Activated CD4-positive, alpha-beta memory T cell treated with anti-CD3 and anti-CD28 coated beads for 36 hours (primary cell): Measurements from ENCODE around the gene SLC25A23. TPM values are rescaled to one million over a fixed set of nuclear protein-coding genes. Genes with fewer than 3 reads are reported as not detected.

Source experiments
- CTCF ChIA-PET: fragments of 350-600 bp; sonication (Branson Sonifier 250); formaldehyde crosslinking; loops from one replicate; lab custom pipeline; 2021; ENCODE audit warnings: antibody characterized with exemption, inconsistent platforms; lab: Charles Lee
- POLR2A ChIA-PET: fragments of 350-600 bp; sonication (Branson Sonifier 250); formaldehyde crosslinking; loops from one replicate; lab custom pipeline; 2021; ENCODE audit warnings: antibody characterized with exemption; lab: Charles Lee
- DNase-seq: peaks from one replicate; pipeline ENCODE4 v3.0.0-alpha.2; 2020
- H3K27ac Mint-ChIP-seq: one replicate; pipeline ENCODE4 v1.8.0; 2021; ENCODE audit warnings: mixed read lengths
- H3K27me3 Mint-ChIP-seq: one replicate; pipeline ENCODE4 v1.8.0; 2021; ENCODE audit warnings: mixed read lengths
- H3K36me3 Mint-ChIP-seq: one replicate; pipeline ENCODE4 v1.8.0; 2021; ENCODE audit warnings: mixed read lengths
- H3K4me1 Mint-ChIP-seq: one replicate; pipeline ENCODE4 v1.8.0; 2021; ENCODE audit warnings: low read depth, mixed read lengths
- H3K4me3 Mint-ChIP-seq: one replicate; pipeline ENCODE4 v1.8.0; 2021; ENCODE audit warnings: mild to moderate bottlenecking, mixed read lengths
- H3K9me3 Mint-ChIP-seq: one replicate; pipeline ENCODE4 v1.8.0; 2021; ENCODE audit warnings: mixed read lengths
- intact Hi-C: fragments of 100-400 bp; cut with micrococcal nuclease; formaldehyde crosslinking; loops from one replicate; pipeline ENCODE4 v1.15.1; 2023
- total RNA-seq, 2 experiments: library from RNA; stranded (reverse); gene quantifications; one replicate each; pipeline ENCODE4 v1.2.3, GENCODE V29; 2021

Gene SLC25A23
- total RNA-seq, 2 experiments from 2014 or later, result 28.6 to 29.6 TPM

DNA sequence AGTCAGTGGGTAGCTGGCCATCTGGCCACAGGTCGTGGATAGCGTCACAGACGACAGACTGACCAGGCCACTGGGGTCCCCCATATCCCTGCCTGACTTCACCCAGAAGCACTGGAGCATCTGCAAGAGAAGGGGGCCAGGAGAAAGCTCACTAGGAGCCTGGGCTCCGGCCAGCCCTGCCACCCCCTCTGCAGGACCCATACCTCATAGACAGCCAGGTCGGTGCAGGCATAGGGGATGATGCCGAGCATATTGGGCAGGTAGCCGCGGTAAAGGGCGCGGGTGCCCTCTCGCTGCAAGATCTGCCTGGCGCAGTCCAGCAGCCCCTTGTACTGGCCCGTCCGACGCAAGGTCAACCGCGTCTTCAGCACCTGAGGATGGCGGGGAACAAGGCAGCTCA lies 32.5 kb downstream of the SLC25A23 start:
- Mint-ChIP-seq H3K4me3 (no peak overlapping the region), H3K4me1 (peaks cover 24% of the 10 kb centered on the region), H3K9me3 (peaks cover 3% of the 10 kb centered on the region), H3K36me3 (peaks cover 13% of the 10 kb centered on the region), H3K27me3 (no peaks in the 10 kb centered on the region), H3K27ac (no peak overlapping the region)
- intact Hi-C loops, result no loop called here
- CTCF ChIA-PET, result no interaction called here
- POLR2A ChIA-PET, result no interaction called here
- DNase-seq, result no peak

DNA sequence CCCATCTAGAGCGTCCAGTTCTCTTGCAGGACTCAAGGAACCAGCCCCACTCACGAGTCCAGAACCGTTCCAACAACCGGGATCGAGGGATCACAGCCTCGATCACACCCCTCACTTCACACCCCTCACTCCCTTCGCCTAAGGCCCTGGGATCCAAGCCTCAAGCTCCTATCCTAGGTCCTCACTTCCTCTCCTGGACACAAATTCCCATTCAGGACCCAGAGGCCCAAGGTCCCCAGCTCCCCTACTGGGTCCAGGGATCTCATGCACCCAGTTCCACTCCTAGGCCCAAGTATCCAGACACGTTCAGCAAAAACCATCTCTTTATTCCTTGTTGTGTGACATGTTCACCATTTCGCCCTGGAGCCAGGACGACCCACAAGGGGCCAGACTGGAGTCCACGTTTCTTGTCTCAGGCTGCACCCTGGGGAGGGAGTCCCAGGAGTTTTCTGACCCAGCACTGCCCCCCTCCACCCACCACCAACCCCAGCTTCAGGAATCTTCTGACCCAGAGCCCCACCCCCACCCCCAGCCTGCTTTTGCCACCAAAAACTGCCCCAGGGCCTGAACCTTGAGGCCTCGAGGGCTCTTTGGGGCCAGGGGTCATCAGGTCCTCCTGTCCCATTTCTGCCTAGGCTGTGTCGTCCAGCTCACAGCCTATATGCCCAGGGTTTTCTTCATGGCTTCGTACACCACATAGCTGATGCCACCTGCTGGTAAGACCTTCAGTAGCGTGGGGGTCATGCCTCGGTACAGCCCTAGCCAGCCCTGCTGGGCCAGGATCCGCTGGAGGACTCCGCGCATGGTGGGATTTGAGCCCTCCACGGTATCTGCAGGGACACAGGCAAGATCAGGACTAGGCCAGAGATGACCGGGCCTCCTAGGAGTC lies 33.6 kb downstream of the SLC25A23 start:
- ChIA-PET CTCF (interaction anchor here (0.9 to 1.7 kb wide), 5 partner anchors 65 to 458 kb away, joined by 3 to 5 read pairs (median 4); partner anchors contain the start of gene CLPP), POLR2A (interaction anchor here (0.6 to 2.7 kb wide), 3 partner anchors 33 to 316 kb away, joined by 3 to 15 read pairs (median 5); partner anchors contain the start of genes ALKBH7 and GTF2F1)
- DNase-seq, result peak; percentile 39
- no peaks in the 10 kb centered on the region for H3K27me3 Mint-ChIP-seq
- H3K9me3 Mint-ChIP-seq, result peaks cover 3% of the 10 kb centered on the region
- intact Hi-C loops, result loop anchor here (1.0 to 2.0 kb wide), 9 partner anchors 33 to 522 kb away; partner anchors contain the start of genes CLPP, DENND1C, GTF2F1 and SH2D3A
- H3K27ac Mint-ChIP-seq, result peak overlapping the region; percentile 92
- H3K36me3 Mint-ChIP-seq, result peaks cover 19% of the 10 kb centered on the region
- peaks cover 33% of the 10 kb centered on the region for H3K4me1 Mint-ChIP-seq
- H3K4me3 Mint-ChIP-seq, result peak overlapping the region; percentile 75

DNA sequence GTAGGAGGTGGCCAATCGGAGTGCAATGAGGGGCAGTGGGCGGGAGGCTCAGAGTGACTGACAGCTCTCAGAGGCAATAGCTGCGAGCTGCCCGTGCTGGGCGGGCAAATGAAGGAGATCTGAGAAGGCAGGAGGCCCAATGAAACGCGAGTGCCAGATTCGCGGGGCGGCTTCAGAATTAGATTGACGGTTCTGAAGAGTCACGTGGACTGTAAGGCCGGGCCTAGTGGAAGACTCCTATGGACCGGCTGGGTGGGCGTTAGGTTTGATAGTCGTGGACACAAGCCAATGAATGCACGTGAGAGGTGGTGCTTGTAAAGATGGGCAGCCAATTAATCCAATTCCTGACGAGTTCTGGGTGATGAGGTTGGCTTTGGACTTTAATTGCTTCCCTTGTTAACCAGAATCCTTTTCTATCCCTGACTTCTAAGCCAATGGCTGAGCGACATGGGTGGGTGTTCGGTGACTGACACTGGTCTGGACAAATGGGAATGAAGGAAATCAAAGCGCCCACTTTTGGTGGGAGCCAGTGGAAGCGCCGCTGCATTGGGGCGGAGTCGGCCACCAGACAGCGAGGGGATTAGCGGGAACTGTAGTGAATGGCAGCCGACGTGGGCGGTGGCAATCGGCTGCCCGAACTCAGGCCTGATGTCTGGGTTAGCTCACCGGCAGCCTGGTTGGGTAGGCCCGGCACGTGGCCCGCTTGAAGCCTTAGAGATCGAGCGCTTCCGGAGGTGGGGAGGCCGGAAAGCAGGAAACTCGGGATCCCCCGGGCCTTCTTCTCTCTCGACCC lies 34.5 kb downstream of the SLC25A23 start:
- H3K9me3 Mint-ChIP-seq, result peaks cover 3% of the 10 kb centered on the region
- CTCF ChIA-PET, result interaction anchor here (0.9 to 1.7 kb wide), 7 partner anchors 13 to 439 kb away, joined by 3 to 5 read pairs (median 3); partner anchors contain the start of gene CLPP
- H3K27me3 Mint-ChIP-seq, result no peaks in the 10 kb centered on the region
- peak; percentile 100 for DNase-seq
- H3K4me1 Mint-ChIP-seq, result peaks cover 36% of the 10 kb centered on the region
- peak overlapping the region; percentile 75 for H3K4me3 Mint-ChIP-seq
- intact Hi-C loops, result loop anchor here (1.0 to 2.0 kb wide), 9 partner anchors 32 to 521 kb away; partner anchors contain the start of genes CLPP, DENND1C, GTF2F1 and SH2D3A
- peaks cover 27% of the 10 kb centered on the region for H3K36me3 Mint-ChIP-seq
- peak overlapping the region; percentile 92 for H3K27ac Mint-ChIP-seq
- POLR2A ChIA-PET, result interaction anchor here (0.6 to 2.7 kb wide), 10 partner anchors 13 to 439 kb away, joined by 3 to 15 read pairs (median 4); partner anchors contain the start of genes ALKBH7, CLPP, DENND1C and GTF2F1

DNA sequence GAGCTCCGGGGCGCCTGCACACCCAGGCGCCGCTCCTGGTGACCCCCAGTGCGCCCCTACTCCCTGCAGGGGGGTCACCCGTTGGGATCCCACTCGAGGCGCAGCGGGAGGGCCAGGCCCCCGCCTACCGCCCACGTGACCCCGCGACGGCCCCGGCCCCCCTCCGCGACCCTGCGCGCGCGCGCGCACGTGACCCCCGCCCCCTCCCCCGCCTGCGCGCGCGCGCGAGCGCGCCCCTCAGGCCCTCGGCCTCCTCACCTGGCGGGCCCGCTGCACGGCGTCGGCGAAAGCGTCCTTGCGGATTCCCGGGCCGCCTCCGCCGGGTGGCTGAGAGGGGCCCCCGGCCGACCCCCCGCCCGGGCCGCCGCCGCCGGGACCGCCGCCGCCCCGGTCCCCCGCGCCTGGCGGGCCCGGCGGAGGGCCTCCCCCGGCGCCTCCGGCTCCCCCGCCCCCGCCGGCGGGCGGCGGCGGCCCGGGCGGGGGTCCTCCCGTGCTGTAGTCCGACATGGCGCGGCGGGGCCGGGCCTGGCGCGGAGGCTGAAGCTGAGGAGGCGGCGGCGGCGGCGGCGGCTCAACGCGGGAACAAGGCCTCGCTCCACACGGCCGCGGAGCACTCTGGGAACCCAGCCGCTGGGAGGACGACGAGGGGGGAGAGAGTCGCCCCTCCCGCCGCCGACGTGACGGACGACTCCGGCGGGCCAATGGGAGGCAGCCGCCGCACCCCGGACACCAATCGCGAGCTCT lies 35.2 kb downstream of the SLC25A23 start, which contains the start of gene KHSRP:
Gene KHSRP, minus strand, starts transcription at position 617 of the 744 bp plus-strand sequence. Its CDS starts 110 bp downstream, at position 507.
- Mint-ChIP-seq H3K27me3 (no peaks in the 10 kb centered on the region), H3K4me3 (peak within 1 kb of the TSS; percentile 89), H3K27ac (peak within 1 kb of the TSS; percentile 92), H3K9me3 (peaks cover 3% of the 10 kb centered on the region), H3K36me3 (peaks cover 34% of the 10 kb centered on the region), H3K4me1 (peaks cover 36% of the 10 kb centered on the region)
- peak; percentile 34 for DNase-seq
- intact Hi-C loops, result loop anchor here (2.0 kb wide), 1 partner anchor 56 kb away; the partner anchor contains the start of gene DENND1C
- ChIA-PET CTCF (interaction anchor here (0.9 to 1.7 kb wide), 6 partner anchors 12 to 440 kb away, joined by 3 to 5 read pairs (median 3); partner anchors contain the start of gene CLPP), POLR2A (interaction anchor here (0.9 to 2.7 kb wide), 9 partner anchors 12 to 440 kb away, joined by 3 to 15 read pairs (median 4); partner anchors contain the start of genes ALKBH7, CLPP, DENND1C and GTF2F1)

DNA sequence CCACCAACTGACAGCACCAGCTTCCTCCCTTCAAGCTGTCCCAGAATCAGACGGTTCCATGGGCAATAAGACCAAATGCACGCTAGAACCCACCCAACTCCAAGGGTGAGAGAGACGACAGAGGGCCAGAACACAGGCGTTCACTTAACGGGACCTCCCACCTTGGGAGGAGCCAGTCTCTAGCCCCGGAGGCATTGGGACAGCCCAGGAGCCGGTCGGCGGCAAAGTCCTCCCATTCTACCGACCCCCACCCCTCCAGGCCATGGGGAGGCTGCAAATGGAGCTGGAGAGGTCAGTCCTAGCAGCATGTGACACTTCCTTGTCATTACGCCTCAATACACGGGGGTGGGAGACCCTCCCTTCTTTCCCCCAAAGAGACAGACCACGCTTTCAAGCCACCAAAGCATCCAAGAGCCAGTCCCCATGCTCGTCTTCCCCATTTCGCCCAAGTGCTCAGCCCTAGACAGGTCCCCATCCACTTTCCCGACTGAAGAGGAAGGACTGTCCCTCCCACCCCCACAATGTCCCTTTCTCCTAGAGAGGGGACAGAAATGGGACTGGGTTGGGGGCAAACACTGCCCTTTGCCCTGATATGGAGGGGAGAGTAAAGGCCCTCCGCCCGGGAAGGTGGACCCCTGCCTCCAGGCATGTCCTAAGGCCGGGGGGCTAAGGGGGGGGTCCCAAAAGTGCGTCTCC lies 35.9 kb downstream of the SLC25A23 start:
- ChIA-PET CTCF (interaction anchor here (1.5 kb wide), 1 partner anchor 11 kb away, joined by 3 read pairs; no protein-coding TSS in a partner anchor), POLR2A (interaction anchor here (0.6 to 2.7 kb wide), 2 partner anchors 51 to 799 kb away, joined by 3 to 15 read pairs; partner anchors contain the start of gene ALKBH7)
- Mint-ChIP-seq H3K9me3 (peaks cover 3% of the 10 kb centered on the region), H3K27me3 (no peaks in the 10 kb centered on the region), H3K27ac (peak overlapping the region; percentile 82), H3K4me1 (peaks cover 36% of the 10 kb centered on the region), H3K4me3 (peak overlapping the region; percentile 89), H3K36me3 (peaks cover 41% of the 10 kb centered on the region)
- intact Hi-C loops, result loop anchor here (2.0 kb wide), 1 partner anchor 57 kb away; the partner anchor contains the start of gene DENND1C
- peak; percentile 60 for DNase-seq

DNA sequence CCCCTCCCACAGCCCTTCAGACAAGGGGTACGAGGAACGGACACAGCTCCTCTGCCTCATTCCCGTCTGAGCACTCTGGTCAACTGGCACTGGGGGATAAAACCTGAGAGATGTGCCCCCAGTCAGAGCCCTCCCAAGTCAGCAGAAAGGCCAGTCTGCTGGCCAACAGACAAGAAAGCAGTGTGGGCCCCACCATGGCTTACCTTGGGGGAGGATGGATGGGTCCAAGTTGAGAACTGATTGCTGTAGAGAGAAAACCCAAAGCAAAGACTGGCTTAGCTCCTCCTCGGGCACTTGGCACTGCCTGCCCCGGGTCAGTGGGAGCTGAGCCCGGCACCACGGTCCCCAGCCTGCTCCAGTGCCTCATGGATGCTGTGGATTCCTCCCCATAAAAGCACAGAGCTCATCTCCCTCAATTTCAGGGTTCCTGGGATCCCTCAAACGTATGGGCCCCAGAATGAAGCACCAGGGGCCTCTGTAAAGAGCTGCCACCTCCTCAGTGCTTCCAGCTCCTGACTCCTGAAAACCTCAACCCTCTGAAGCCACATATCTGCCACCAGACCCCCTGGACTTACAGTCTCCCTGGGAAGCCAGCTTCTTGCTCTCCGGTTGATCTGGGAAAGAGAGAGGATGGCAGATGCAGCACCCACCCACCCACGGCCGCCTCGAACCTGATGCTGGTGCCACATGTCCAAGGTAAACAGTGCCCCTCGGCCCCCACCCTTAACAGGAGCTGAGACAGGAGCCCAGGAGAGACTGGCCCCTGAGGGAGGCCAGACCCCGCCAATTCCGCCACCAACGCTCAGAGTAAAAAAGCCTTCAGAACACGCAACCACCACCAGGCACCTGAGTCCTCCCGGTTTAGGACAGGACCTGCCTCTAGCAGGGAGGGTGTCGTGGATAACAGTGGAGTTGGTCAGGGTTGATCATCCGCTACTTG lies 38.2 kb downstream of the SLC25A23 start:
- DNase-seq, result no peak
- peaks cover 3% of the 10 kb centered on the region for H3K9me3 Mint-ChIP-seq
- no peak overlapping the region for H3K4me3 Mint-ChIP-seq
- ChIA-PET CTCF (interaction anchor here (0.5 kb wide), 1 partner anchor 25 kb away, joined by 3 read pairs; no protein-coding TSS in a partner anchor), POLR2A (interaction anchor here (0.9 to 1.1 kb wide), 2 partner anchors 28 to 49 kb away, joined by 3 read pairs; partner anchors contain the start of gene GTF2F1)
- intact Hi-C loops, result no loop called here
- H3K27ac Mint-ChIP-seq, result no peak overlapping the region
- H3K36me3 Mint-ChIP-seq, result peaks cover 55% of the 10 kb centered on the region
- H3K4me1 Mint-ChIP-seq, result peaks cover 36% of the 10 kb centered on the region
- no peaks in the 10 kb centered on the region for H3K27me3 Mint-ChIP-seq

DNA sequence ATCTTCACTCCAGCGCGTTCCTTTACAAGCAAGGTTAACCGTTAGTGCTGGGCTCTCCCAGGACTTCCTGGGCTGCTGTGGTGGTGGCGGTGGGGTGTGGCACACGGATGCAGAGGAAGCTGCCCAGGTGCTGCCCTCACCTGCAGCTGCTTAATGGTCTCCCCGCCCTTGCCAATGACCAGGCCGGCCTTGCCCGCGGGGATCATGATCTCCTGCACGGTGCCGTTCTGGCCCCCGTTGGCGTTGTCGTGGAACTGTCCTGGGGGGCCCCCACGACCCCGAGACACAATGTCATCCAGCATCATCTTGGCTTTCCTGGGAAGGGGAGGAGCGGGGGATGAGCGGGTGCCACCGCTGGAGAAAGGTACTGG lies 41.0 kb downstream of the SLC25A23 start:
- H3K9me3 Mint-ChIP-seq, result no peaks in the 10 kb centered on the region
- H3K4me1 Mint-ChIP-seq, result peaks cover 26% of the 10 kb centered on the region
- no peak for DNase-seq
- ChIA-PET POLR2A (no interaction called here), CTCF (no interaction called here)
- H3K4me3 Mint-ChIP-seq, result no peak overlapping the region
- H3K27me3 Mint-ChIP-seq, result no peaks in the 10 kb centered on the region
- peaks cover 70% of the 10 kb centered on the region for H3K36me3 Mint-ChIP-seq
- no peak overlapping the region for H3K27ac Mint-ChIP-seq
- intact Hi-C loops, result no loop called here

DNA sequence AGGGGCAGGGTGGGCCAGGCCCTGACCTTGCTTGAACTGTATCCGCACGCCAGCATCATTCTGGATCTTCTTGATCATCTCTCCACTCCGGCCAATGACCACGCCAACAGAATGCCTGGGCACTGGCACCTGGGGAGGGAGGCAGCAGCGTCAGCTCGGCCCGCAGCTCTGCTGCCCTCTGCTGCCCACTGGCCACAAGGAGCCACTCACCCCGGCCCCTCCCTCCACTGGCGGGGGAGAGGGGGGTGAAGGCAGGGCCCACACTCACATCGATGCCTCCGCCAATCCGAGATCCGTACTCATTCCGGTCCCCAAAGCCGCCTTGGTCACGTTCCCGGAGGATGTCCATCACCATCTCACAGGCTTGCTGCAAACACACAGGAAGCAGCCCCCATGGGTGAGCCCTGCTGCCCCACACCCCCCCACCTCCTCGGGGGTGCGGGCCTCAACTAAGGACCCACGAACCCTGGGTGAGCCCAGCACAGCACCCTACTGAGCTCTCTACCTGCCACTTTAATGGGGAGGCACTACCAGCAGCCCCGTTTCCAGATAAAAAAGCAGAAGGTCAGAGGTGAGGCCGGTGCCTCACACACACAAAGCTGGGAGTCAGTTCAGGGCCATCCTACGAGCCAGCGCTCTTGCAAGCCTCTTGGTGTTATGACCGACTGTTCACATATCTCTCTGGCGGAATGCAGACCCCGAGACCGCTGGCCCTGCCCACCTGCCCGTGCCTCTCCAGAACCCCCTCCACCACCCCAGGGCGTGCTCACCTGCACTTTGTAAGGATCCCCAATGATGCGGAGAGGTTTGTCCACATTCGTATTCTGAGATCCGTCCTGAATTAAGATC lies 41.7 kb downstream of the SLC25A23 start:
- Mint-ChIP-seq H3K4me1 (peaks cover 20% of the 10 kb centered on the region), H3K27me3 (no peaks in the 10 kb centered on the region), H3K27ac (no peak overlapping the region), H3K4me3 (no peak overlapping the region), H3K36me3 (peaks cover 65% of the 10 kb centered on the region), H3K9me3 (no peaks in the 10 kb centered on the region)
- intact Hi-C loops, result no loop called here
- no peak for DNase-seq
- CTCF ChIA-PET, result no interaction called here
- POLR2A ChIA-PET, result no interaction called here
